Liver (tissue), 9 donors: ENCODE data around the gene EHD1. TPM values are rescaled to one million over a fixed set of nuclear protein-coding genes. Genes with fewer than 3 reads are reported as not detected.

Source experiments
- DNase-seq: peaks from one replicate; pipeline ENCODE4 v3.0.0-alpha.2; 2017; ENCODE audit warnings: low spot score
- H3K27ac ChIP-seq, 2 donors: one replicate each; pipeline ENCODE4 v1.7.0; 2013; ENCODE audit warnings: inconsistent platforms in 2 of 2, low read length in 2 of 2, control low read depth in 1 of 2, low read depth in 1 of 2, mild to moderate bottlenecking in 1 of 2
- H3K27me3 ChIP-seq, 4 donors: one replicate each; pipeline versions ENCODE4 v1.6.1 to v1.7.0; 2013; ENCODE audit warnings: low read length in 3 of 4, inconsistent platforms in 1 of 4, mild to moderate bottlenecking in 1 of 4, moderate library complexity in 1 of 4; ENCODE audit not compliant: control insufficient read depth in 4 of 4, insufficient read depth in 4 of 4
- H3K36me3 ChIP-seq, 4 donors: one replicate each; pipeline versions ENCODE4 v1.6.1 to v1.7.0; 2013; ENCODE audit warnings: low read length in 3 of 4, mild to moderate bottlenecking in 3 of 4, low read depth in 1 of 4, moderate library complexity in 1 of 4; ENCODE audit not compliant: control insufficient read depth in 4 of 4, insufficient read depth in 3 of 4
- H3K4me1 ChIP-seq, 4 donors: one replicate each; pipeline versions ENCODE4 v1.6.1 to v1.7.0; 2013; ENCODE audit warnings: low read length in 3 of 4, mild to moderate bottlenecking in 3 of 4, moderate library complexity in 1 of 4; ENCODE audit not compliant: control insufficient read depth in 4 of 4, insufficient read depth in 4 of 4
- H3K4me3 ChIP-seq, 3 donors: one replicate each; pipeline versions ENCODE4 v1.6.1 to v1.7.0; 2013; ENCODE audit warnings: low read length in 3 of 3, control low read depth in 1 of 3, low read depth in 1 of 3, mild to moderate bottlenecking in 1 of 3
- H3K9ac ChIP-seq, 2 donors: one replicate each; pipeline ENCODE4 v1.7.0; 2013; ENCODE audit warnings: low read length in 2 of 2, mild to moderate bottlenecking in 2 of 2, moderate library complexity in 2 of 2, control low read depth in 1 of 2, low read depth in 1 of 2
- H3K9me3 ChIP-seq, 4 donors: one replicate each; pipeline versions ENCODE4 v1.6.1 to v1.7.0; 2013; ENCODE audit warnings: low read length in 3 of 4; ENCODE audit not compliant: control insufficient read depth in 4 of 4
- EGR1 ChIP-seq, 2 donors: IDR thresholded peaks; 2 replicates each; pipeline ENCODE4 v1.6.1; 2016 to 2018; ENCODE audit warnings: antibody characterized with exemption in 2 of 2, low read depth in 2 of 2
- FOXA2 ChIP-seq: IDR thresholded peaks from 2 replicates; pipeline ENCODE4 v1.6.1; 2016; ENCODE audit warnings: antibody characterized with exemption
- GABPA ChIP-seq, 2 donors: IDR thresholded peaks in 1 of 2; conservative IDR thresholded peaks in 1 of 2; 2 replicates each; pipeline ENCODE4 v1.6.1; 2016; ENCODE audit warnings: antibody characterized with exemption in 2 of 2, mild to moderate bottlenecking in 1 of 2, moderate library complexity in 1 of 2
- HNF4G ChIP-seq: IDR thresholded peaks from 2 replicates; pipeline ENCODE4 v1.6.1; 2016; ENCODE audit warnings: antibody characterized with exemption
- JUND ChIP-seq, 2 donors: IDR thresholded peaks; 2 replicates each; pipeline ENCODE4 v1.6.1; 2016; ENCODE audit warnings: antibody characterized with exemption in 2 of 2
- RAD21 ChIP-seq, 2 donors: IDR thresholded peaks; 2 replicates each; pipeline ENCODE4 v1.6.1; 2016; ENCODE audit warnings: antibody characterized with exemption in 2 of 2, mild to moderate bottlenecking in 2 of 2
- RXRA ChIP-seq, 2 donors: IDR thresholded peaks; 2 replicates each; pipeline ENCODE4 v1.6.1; 2017 to 2018; ENCODE audit warnings: antibody characterized with exemption in 2 of 2, mild to moderate bottlenecking in 1 of 2
- TAF1 ChIP-seq: conservative IDR thresholded peaks from 2 replicates; pipeline ENCODE4 v1.6.1; 2016; ENCODE audit warnings: antibody characterized with exemption, mild to moderate bottlenecking
- YY1 ChIP-seq: IDR thresholded peaks from 2 replicates; pipeline ENCODE4 v1.6.1; 2016; ENCODE audit warnings: antibody characterized with exemption, mild to moderate bottlenecking
- WGBS: extraction: QIAGEN DNeasy Blood & Tissue Kit; methylation state at CpG from one replicate; pipeline ENCODE4 v1.1.7; 2013; 5-methylcytosine and 5-hydroxymethylcytosine counted together
- polyA plus RNA-seq, 2 donors: library from polyadenylated mRNA; stranded (reverse) in 1 of 2; unstranded in 1 of 2; fragments of 200-250 nt in 1 of 2; fragments of >200 nt in 1 of 2; fragmentation: Nextera tagmentation in 1 of 2; extraction: Ambion mirVana in 1 of 2; gene quantifications; one replicate each; pipeline versions ENCODE4 v1.2.1 to v1.2.3, GENCODE V29; 2013 to 2015
- total RNA-seq, 2 donors: library from RNA; depleted of rRNA; stranded (reverse); fragments of >200 nt; gene quantifications; one replicate each; pipeline ENCODE4 v1.2.3, GENCODE V29; 2014
- TF ChIP-seq, protein P1 (sequence below): IDR thresholded peaks from 2 replicates; pipeline ENCODE4 v1.6.1; 2016; ENCODE audit warnings: antibody characterized with exemption
- TF ChIP-seq, protein P2 (sequence below): fragments of 150-350 bp; IDR thresholded peaks from 2 replicates; pipeline ENCODE4 v1.5.1; 2017; ENCODE audit warnings: improper control_type of control experiment, low read depth, low read length; ENCODE audit not compliant: missing input control
- TF ChIP-seq, protein P3 (sequence below): IDR thresholded peaks from 2 replicates; pipeline ENCODE4 v1.6.1; 2016; ENCODE audit warnings: antibody characterized with exemption
- donor health status: healthy.
- donor health status: healthy.
- donor health status: healthy.
- donor health status: healthy.
- donor health status: healthy.

Gene EHD1
- total and polyA plus RNA-seq, 4 donors = 8.3 to 36.4 (median 19.2) TPM

DNA sequence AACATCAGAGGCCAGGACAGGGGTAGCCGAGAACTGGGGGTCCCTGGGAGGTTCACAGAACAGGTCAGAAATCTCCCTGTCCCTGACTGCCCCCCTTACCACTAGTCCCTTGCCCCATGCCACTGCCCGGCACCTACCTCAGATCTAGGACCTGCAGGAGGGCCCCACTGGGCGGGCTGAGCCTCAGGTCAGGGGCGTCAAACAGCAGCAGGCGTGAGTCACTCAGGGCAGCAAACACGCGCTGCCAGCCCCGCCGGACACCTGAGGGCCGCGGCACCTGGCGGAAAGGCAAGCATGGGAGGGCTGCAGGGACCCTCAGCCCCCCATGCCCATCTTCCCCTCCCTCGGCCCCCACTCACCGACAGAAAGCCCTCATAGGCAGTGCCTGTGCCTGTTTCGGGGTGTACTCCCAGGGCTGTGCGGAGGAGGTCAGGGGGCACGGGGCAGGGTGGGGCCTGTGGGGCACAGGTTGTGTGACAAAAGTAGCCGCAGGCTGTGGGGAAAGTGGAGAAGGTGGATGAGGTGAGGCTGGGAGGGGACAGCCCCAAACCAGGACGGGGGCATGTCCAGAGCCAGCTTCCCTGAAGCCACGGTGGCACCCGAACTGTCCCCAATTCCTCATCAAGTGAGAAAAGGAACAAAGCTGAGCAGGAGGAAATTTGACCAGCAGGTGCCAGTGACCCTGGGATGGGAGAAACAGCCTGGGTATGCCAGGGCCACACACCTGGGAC, 45.8 kb downstream of the EHD1 start (continued):
- TF ChIP-seq, protein P1, sequence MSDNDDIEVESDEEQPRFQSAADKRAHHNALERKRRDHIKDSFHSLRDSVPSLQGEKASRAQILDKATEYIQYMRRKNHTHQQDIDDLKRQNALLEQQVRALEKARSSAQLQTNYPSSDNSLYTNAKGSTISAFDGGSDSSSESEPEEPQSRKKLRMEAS = no peak
- TF ChIP-seq RXRA (IDR thresholded peaks at IDR 0.05) (no peak), EGR1 (IDR thresholded peaks at IDR 0.05; ENCODE audit: low read depth in 2 of 2) (no peak), YY1 (no peak), JUND (IDR thresholded peaks at IDR 0.05) (no peak)
- TF ChIP-seq, protein P2, sequence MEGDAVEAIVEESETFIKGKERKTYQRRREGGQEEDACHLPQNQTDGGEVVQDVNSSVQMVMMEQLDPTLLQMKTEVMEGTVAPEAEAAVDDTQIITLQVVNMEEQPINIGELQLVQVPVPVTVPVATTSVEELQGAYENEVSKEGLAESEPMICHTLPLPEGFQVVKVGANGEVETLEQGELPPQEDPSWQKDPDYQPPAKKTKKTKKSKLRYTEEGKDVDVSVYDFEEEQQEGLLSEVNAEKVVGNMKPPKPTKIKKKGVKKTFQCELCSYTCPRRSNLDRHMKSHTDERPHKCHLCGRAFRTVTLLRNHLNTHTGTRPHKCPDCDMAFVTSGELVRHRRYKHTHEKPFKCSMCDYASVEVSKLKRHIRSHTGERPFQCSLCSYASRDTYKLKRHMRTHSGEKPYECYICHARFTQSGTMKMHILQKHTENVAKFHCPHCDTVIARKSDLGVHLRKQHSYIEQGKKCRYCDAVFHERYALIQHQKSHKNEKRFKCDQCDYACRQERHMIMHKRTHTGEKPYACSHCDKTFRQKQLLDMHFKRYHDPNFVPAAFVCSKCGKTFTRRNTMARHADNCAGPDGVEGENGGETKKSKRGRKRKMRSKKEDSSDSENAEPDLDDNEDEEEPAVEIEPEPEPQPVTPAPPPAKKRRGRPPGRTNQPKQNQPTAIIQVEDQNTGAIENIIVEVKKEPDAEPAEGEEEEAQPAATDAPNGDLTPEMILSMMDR = no peak

DNA sequence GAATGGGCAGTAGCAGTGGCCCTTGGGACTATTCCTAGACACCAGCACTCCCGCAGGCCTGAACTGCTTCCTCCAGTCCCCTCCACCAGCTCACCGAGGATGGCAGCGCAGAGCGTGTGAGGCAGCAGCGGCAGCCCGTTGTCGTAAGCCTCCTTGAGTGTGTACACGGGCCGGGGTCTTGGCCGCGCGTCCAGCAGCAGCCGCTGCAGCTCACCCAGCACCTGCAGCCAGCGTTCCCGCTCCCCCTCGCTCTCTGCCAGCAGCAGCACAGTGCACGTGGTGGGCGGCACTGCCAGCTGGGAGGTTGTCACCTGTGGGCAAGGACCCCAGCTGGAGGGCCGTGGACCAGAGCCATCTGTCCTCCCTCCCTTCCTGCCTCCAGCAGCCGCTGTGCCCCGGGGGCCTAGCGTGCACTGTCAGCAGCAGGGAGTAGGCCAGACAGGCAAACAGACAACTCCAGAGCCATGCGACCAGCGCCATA, 47.0 kb downstream of the EHD1 start:
- 96% methylated on average over 24 of the region's 24 CpGs for WGBS
- Histone ChIP-seq H3K9me3 (no peaks in the 10 kb centered on the region), H3K4me1 (no peaks in the 10 kb centered on the region), H3K4me3 (no peak overlapping the region), H3K27me3 (no peaks in the 10 kb centered on the region), H3K9ac (no peak overlapping the region), H3K36me3 (no peaks in the 10 kb centered on the region), H3K27ac (no peak overlapping the region)
- TF ChIP-seq, protein P2 = no peak
- TF ChIP-seq TAF1 (no peak), EGR1 (IDR thresholded peaks at IDR 0.05; ENCODE audit: low read depth in 2 of 2) (no peak), FOXA2 (no peak), GABPA (IDR thresholded peaks at IDR 0.05 in 1 of 2, conservative IDR thresholded peaks at IDR 0.05 in 1 of 2) (no peak), RAD21 (IDR thresholded peaks at IDR 0.05) (no peak), JUND (IDR thresholded peaks at IDR 0.05) (no peak), HNF4G (no peak)
- TF ChIP-seq, protein P3, sequence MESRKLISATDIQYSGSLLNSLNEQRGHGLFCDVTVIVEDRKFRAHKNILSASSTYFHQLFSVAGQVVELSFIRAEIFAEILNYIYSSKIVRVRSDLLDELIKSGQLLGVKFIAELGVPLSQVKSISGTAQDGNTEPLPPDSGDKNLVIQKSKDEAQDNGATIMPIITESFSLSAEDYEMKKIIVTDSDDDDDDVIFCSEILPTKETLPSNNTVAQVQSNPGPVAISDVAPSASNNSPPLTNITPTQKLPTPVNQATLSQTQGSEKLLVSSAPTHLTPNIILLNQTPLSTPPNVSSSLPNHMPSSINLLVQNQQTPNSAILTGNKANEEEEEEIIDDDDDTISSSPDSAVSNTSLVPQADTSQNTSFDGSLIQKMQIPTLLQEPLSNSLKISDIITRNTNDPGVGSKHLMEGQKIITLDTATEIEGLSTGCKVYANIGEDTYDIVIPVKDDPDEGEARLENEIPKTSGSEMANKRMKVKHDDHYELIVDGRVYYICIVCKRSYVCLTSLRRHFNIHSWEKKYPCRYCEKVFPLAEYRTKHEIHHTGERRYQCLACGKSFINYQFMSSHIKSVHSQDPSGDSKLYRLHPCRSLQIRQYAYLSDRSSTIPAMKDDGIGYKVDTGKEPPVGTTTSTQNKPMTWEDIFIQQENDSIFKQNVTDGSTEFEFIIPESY = no peak
- DNase-seq = no peak
